ENCODE data around the gene TBC1D24. TPM values are rescaled to one million over a fixed set of nuclear protein-coding genes. Genes with fewer than 3 reads are reported as not detected.

Gene TBC1D24
- total and polyA plus RNA-seq, 9 of the 15 experiments (the other 6 are each of a cell fraction or from before 2014, with no cell fraction given): 1.7 to 22.6 (median 7.2) TPM

MicroRNAs within 50 kb of the gene (microRNA counts, 767-probe panel; counts per million panel counts)
- not detected for microRNA hsa-miR-3178

Small RNAs within 50 kb of the gene (microRNA-seq; reads per million reads assigned to microRNA genes)
- gene MIR3178 (ENCODE audit: borderline microRNAs expressed): 0.36 reads per million
- gene MIR6767 (ENCODE audit: borderline microRNAs expressed): not detected
- not detected for gene MIR6768 (ENCODE audit: borderline microRNAs expressed)

Small RNAs within 50 kb of the gene (small RNA-seq; reads per million reads assigned to genes)
- gene AC093525.1 (not detected), gene MIR3178 (not detected), gene MIR6768 (0.11 reads per million)

Other genes with a start within 250 kb of the TBC1D24 start
Only the 7 nearest of the 13 such genes appear.
- gene CCNF, start 45.7 kb upstream of the TBC1D24 start, total RNA-seq (2014; rRNA removed): 46.2 and 66.4 TPM in 2 replicates
- 26.2 and 29.5 TPM in 2 replicates for gene CCNF, start 45.7 kb upstream of the TBC1D24 start, total RNA-seq (2014; rRNA removed; fragmentation: Illumina TruSeq; extraction: Trizol)
- 34.2 and 36.9 TPM in 2 replicates for gene CCNF, start 45.7 kb upstream of the TBC1D24 start, total RNA-seq (2015; rRNA removed; fragmentation: Illumina TruSeq; extraction: Trizol)
- gene CCNF, start 45.7 kb upstream of the TBC1D24 start, total RNA-seq (2021): 62.9 and 70.1 TPM in 2 replicates
- gene CCNF, start 45.7 kb upstream of the TBC1D24 start, polyA plus RNA-seq (2011; rRNA removed): 18.5 and 18.8 TPM in 2 replicates
- 30.8 and 43.5 TPM in 2 replicates for gene CCNF, start 45.7 kb upstream of the TBC1D24 start, polyA plus RNA-seq (2014; fragmentation: Illumina TruSeq; extraction: Trizol)
- gene CCNF, start 45.7 kb upstream of the TBC1D24 start, polyA plus RNA-seq (2014; fragmentation: Nextera tagmentation; extraction: Ambion mirVana): 1 to 10 TPM; 4.1 to 5.4 TPM
- gene CCNF, start 45.7 kb upstream of the TBC1D24 start, polyA plus RNA-seq (2014; rRNA removed): 24.6 and 28.5 TPM in 2 replicates
- 50.2 and 66.0 TPM in 2 replicates for gene TEDC2, start 15.0 kb upstream of the TBC1D24 start, total RNA-seq (2014; rRNA removed)
- 6.4 and 11.6 TPM in 2 replicates for gene TEDC2, start 15.0 kb upstream of the TBC1D24 start, total RNA-seq (2014; rRNA removed; fragmentation: Illumina TruSeq; extraction: Trizol)
- 25.8 and 28.4 TPM in 2 replicates for gene TEDC2, start 15.0 kb upstream of the TBC1D24 start, total RNA-seq (2015; rRNA removed; fragmentation: Illumina TruSeq; extraction: Trizol)
- 43.0 and 46.1 TPM in 2 replicates for gene TEDC2, start 15.0 kb upstream of the TBC1D24 start, total RNA-seq (2021)
- 11.5 and 19.7 TPM in 2 replicates for gene TEDC2, start 15.0 kb upstream of the TBC1D24 start, polyA plus RNA-seq (2011; rRNA removed)
- 17.6 and 21.1 TPM in 2 replicates for gene TEDC2, start 15.0 kb upstream of the TBC1D24 start, polyA plus RNA-seq (2014; fragmentation: Illumina TruSeq; extraction: Trizol)
- 1 to 10 TPM in 1 of 2 experiments, under 1 TPM in 1; 0.75 to 2.2 TPM for gene TEDC2, start 15.0 kb upstream of the TBC1D24 start, polyA plus RNA-seq (2014; fragmentation: Nextera tagmentation; extraction: Ambion mirVana)
- 46.1 and 57.0 TPM in 2 replicates for gene TEDC2, start 15.0 kb upstream of the TBC1D24 start, polyA plus RNA-seq (2014; rRNA removed)
- not detected in 2 replicates for gene NTN3, start 3.8 kb upstream of the TBC1D24 start, total RNA-seq (2014; rRNA removed)
- gene NTN3, start 3.8 kb upstream of the TBC1D24 start, total RNA-seq (2014; rRNA removed; fragmentation: Illumina TruSeq; extraction: Trizol): not detected in 2 replicates
- gene NTN3, start 3.8 kb upstream of the TBC1D24 start, total RNA-seq (2015; rRNA removed; fragmentation: Illumina TruSeq; extraction: Trizol): not detected in 2 replicates
- gene NTN3, start 3.8 kb upstream of the TBC1D24 start, total RNA-seq (2021): not detected in 2 replicates
- gene NTN3, start 3.8 kb upstream of the TBC1D24 start, polyA plus RNA-seq (2011; rRNA removed): not detected in 2 replicates
- gene NTN3, start 3.8 kb upstream of the TBC1D24 start, polyA plus RNA-seq (2014; fragmentation: Illumina TruSeq; extraction: Trizol): not detected in 2 replicates
- gene NTN3, start 3.8 kb upstream of the TBC1D24 start, polyA plus RNA-seq (2014; fragmentation: Nextera tagmentation; extraction: Ambion mirVana): not detected
- not detected in 2 replicates for gene NTN3, start 3.8 kb upstream of the TBC1D24 start, polyA plus RNA-seq (2014; rRNA removed)
- gene ATP6V0C, start 38.8 kb downstream of the TBC1D24 start, total RNA-seq (2014; rRNA removed): 28.4 and 48.6 TPM in 2 replicates
- 10.2 and 10.8 TPM in 2 replicates for gene ATP6V0C, start 38.8 kb downstream of the TBC1D24 start, total RNA-seq (2014; rRNA removed; fragmentation: Illumina TruSeq; extraction: Trizol)
- gene ATP6V0C, start 38.8 kb downstream of the TBC1D24 start, total RNA-seq (2015; rRNA removed; fragmentation: Illumina TruSeq; extraction: Trizol): 22.7 and 24.3 TPM in 2 replicates
- 213 and 228 TPM in 2 replicates for gene ATP6V0C, start 38.8 kb downstream of the TBC1D24 start, total RNA-seq (2021)
- 7.1 and 14.1 TPM in 2 replicates for gene ATP6V0C, start 38.8 kb downstream of the TBC1D24 start, polyA plus RNA-seq (2011; rRNA removed)
- 44.5 and 83.3 TPM in 2 replicates for gene ATP6V0C, start 38.8 kb downstream of the TBC1D24 start, polyA plus RNA-seq (2014; fragmentation: Illumina TruSeq; extraction: Trizol)
- 1 to 10 TPM; 2.9 to 5.2 TPM for gene ATP6V0C, start 38.8 kb downstream of the TBC1D24 start, polyA plus RNA-seq (2014; fragmentation: Nextera tagmentation; extraction: Ambion mirVana)
- gene ATP6V0C, start 38.8 kb downstream of the TBC1D24 start, polyA plus RNA-seq (2014; rRNA removed): 63.0 and 66.3 TPM in 2 replicates
- 39.5 and 48.7 TPM in 2 replicates for gene AMDHD2, start 45.2 kb downstream of the TBC1D24 start, total RNA-seq (2014; rRNA removed)
- gene AMDHD2, start 45.2 kb downstream of the TBC1D24 start, total RNA-seq (2014; rRNA removed; fragmentation: Illumina TruSeq; extraction: Trizol): 2.0 and 3.6 TPM in 2 replicates
- gene AMDHD2, start 45.2 kb downstream of the TBC1D24 start, total RNA-seq (2015; rRNA removed; fragmentation: Illumina TruSeq; extraction: Trizol): 23.0 and 24.9 TPM in 2 replicates
- 42.3 and 55.1 TPM in 2 replicates for gene AMDHD2, start 45.2 kb downstream of the TBC1D24 start, total RNA-seq (2021)
- 11.7 and 19.0 TPM in 2 replicates for gene AMDHD2, start 45.2 kb downstream of the TBC1D24 start, polyA plus RNA-seq (2011; rRNA removed)
- 10.1 and 18.1 TPM in 2 replicates for gene AMDHD2, start 45.2 kb downstream of the TBC1D24 start, polyA plus RNA-seq (2014; fragmentation: Illumina TruSeq; extraction: Trizol)
- gene AMDHD2, start 45.2 kb downstream of the TBC1D24 start, polyA plus RNA-seq (2014; fragmentation: Nextera tagmentation; extraction: Ambion mirVana): under 1 TPM in 1 of 2 experiments, not detected in 1; 0.38 TPM
- gene AMDHD2, start 45.2 kb downstream of the TBC1D24 start, polyA plus RNA-seq (2014; rRNA removed): 54.4 and 56.9 TPM in 2 replicates
- not detected in 2 replicates for gene CEMP1, start 56.3 kb downstream of the TBC1D24 start, total RNA-seq (2014; rRNA removed)
- gene CEMP1, start 56.3 kb downstream of the TBC1D24 start, total RNA-seq (2014; rRNA removed; fragmentation: Illumina TruSeq; extraction: Trizol): not detected in 2 replicates
- not detected in 2 replicates for gene CEMP1, start 56.3 kb downstream of the TBC1D24 start, total RNA-seq (2015; rRNA removed; fragmentation: Illumina TruSeq; extraction: Trizol)
- not detected in 2 replicates for gene CEMP1, start 56.3 kb downstream of the TBC1D24 start, total RNA-seq (2021)
- not detected in 2 replicates for gene CEMP1, start 56.3 kb downstream of the TBC1D24 start, polyA plus RNA-seq (2011; rRNA removed)
- not detected in 2 replicates for gene CEMP1, start 56.3 kb downstream of the TBC1D24 start, polyA plus RNA-seq (2014; fragmentation: Illumina TruSeq; extraction: Trizol)
- gene CEMP1, start 56.3 kb downstream of the TBC1D24 start, polyA plus RNA-seq (2014; fragmentation: Nextera tagmentation; extraction: Ambion mirVana): under 1 TPM in 1 of 2 experiments, not detected in 1; 0.45 TPM
- gene CEMP1, start 56.3 kb downstream of the TBC1D24 start, polyA plus RNA-seq (2014; rRNA removed): 0.05 TPM in 1 of 2 replicates, not detected in the other
- 11.1 and 16.5 TPM in 2 replicates for gene PDPK1, start 62.9 kb downstream of the TBC1D24 start, total RNA-seq (2014; rRNA removed)
- 18.7 and 20.4 TPM in 2 replicates for gene PDPK1, start 62.9 kb downstream of the TBC1D24 start, total RNA-seq (2014; rRNA removed; fragmentation: Illumina TruSeq; extraction: Trizol)
- 15.2 and 17.1 TPM in 2 replicates for gene PDPK1, start 62.9 kb downstream of the TBC1D24 start, total RNA-seq (2015; rRNA removed; fragmentation: Illumina TruSeq; extraction: Trizol)
- 37.2 and 38.9 TPM in 2 replicates for gene PDPK1, start 62.9 kb downstream of the TBC1D24 start, total RNA-seq (2021)
- 32.1 and 37.1 TPM in 2 replicates for gene PDPK1, start 62.9 kb downstream of the TBC1D24 start, polyA plus RNA-seq (2011; rRNA removed)
- gene PDPK1, start 62.9 kb downstream of the TBC1D24 start, polyA plus RNA-seq (2014; fragmentation: Illumina TruSeq; extraction: Trizol): 30.3 and 32.4 TPM in 2 replicates
- gene PDPK1, start 62.9 kb downstream of the TBC1D24 start, polyA plus RNA-seq (2014; fragmentation: Nextera tagmentation; extraction: Ambion mirVana): 1 to 10 TPM; 4.0 to 4.6 TPM
- gene PDPK1, start 62.9 kb downstream of the TBC1D24 start, polyA plus RNA-seq (2014; rRNA removed): 21.3 and 22.3 TPM in 2 replicates